ENCODE data around the gene SASH3. TPM values are rescaled to one million over a fixed set of nuclear protein-coding genes. Genes with fewer than 3 reads are reported as not detected.
A peak's percentile ranks its signal among the peaks of the same experiment; 100 is the strongest.

The SASH3 gene
- total RNA-seq, 1 experiment from 2014 or later = not detected

- Histone ChIP-seq H3K27ac (ENCODE audit: low read depth, low read length, poor library complexity, severe bottlenecking) (peak within 1 kb of the TSS; percentile 58), H3K9me3 (ENCODE audit: low read depth, low read length, poor library complexity, severe bottlenecking) (no peaks in the 10 kb centered on the region), H3K4me3 (ENCODE audit: low read depth, low read length, poor library complexity, severe bottlenecking) (peak within 1 kb of the TSS; percentile 65), H3K36me3 (ENCODE audit: insufficient read depth, low read length, poor library complexity, severe bottlenecking) (no peaks in the 10 kb centered on the region), H3K27me3 (replicated peaks; ENCODE audit: insufficient read depth, low read depth, low read length, poor library complexity) (no peaks in the 10 kb centered on the region), H3K4me1 (ENCODE audit: insufficient read depth, low read length, poor library complexity, severe bottlenecking) (no peaks in the 10 kb centered on the region)
- CTCF ChIA-PET = no interaction called here
- POLR2A ChIA-PET (ENCODE audit: low non-redundant PET) = interaction anchor here (0.7 kb wide), 1 partner anchor 65 kb away, joined by 3 read pairs; no protein-coding TSS in a partner anchor
- peak; percentile 90 for DNase-seq (ENCODE audit: low spot score)
- TF ChIP-seq EZH2 (IDR thresholded peaks at IDR 0.05; ENCODE audit: borderline replicate concordance, low read depth, low read length, poor library complexity, severe bottlenecking) (no peak), CTCF (conservative IDR thresholded peaks at IDR 0.05; ENCODE audit: low read depth, low read length) (no peak)
- intact Hi-C loops (cut with micrococcal nuclease; ENCODE audit: unreplicated experiment) = no loop called here
- no TSS peak for BruUV-seq (replicated peaks)
Observed at GRCh38 chrX:129843459-129844306, 63.9 kb downstream of the SASH3 start, which contains the start of gene ZDHHC9. ZDHHC9 (minus strand) TSS chrX:129843886; CDS start chrX:129841945, 1,941 bp downstream.

Other genes with a start within 250 kb of the SASH3 start
- gene OCRL, start 239.7 kb upstream of the SASH3 start, total RNA-seq (2021) = 25.4 and 27.8 TPM in 2 replicates
- gene APLN, start 125.0 kb upstream of the SASH3 start, total RNA-seq (2021) = 0.34 and 0.55 TPM in 2 replicates
- not detected in 2 replicates for gene XPNPEP2, start 41.0 kb upstream of the SASH3 start, total RNA-seq (2021)
- gene ZDHHC9, start 63.9 kb downstream of the SASH3 start, total RNA-seq (2021) = 17.1 and 19.4 TPM in 2 replicates
- 35.6 and 46.3 TPM in 2 replicates for gene UTP14A, start 126.2 kb downstream of the SASH3 start, total RNA-seq (2021)
- 13.3 and 18.3 TPM in 2 replicates for gene BCORL1, start 202.7 kb downstream of the SASH3 start, total RNA-seq (2021)